ENCODE measurements around the gene FARS2. TPM values are rescaled to one million over a fixed set of nuclear protein-coding genes. Genes with fewer than 3 reads are reported as not detected.
A peak's percentile ranks its signal among the peaks of the same experiment; 100 is the strongest.
"Not testable (repeated sequence)": the region's sequence is repeated elsewhere in the genome, so short reads cannot be mapped to it uniquely, and the experiment has no call there.

FARS2 gene
- total RNA-seq, 1 donor from 2014 or later, result 23.3 TPM

DNA sequence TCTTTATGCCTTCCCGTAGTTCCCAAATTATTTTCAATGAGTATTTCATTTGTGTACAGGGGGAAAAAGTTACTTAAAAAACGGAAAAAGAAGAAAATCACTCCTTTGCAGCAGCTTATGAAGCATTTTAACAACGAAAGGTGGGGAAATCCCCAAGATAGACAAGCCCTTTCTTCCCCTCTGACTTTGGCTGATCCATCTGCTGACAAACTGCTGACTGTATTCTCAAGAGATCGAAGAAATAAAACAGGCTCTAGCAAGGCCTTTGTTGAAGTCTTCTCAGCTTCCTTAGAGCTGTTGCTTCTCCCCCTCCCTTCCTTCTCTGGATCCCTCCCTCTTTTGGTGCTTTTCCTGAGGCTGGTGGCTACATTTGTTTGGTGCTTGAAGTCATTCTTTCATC is 420.2 kb downstream of the FARS2 start:
- peaks cover 3% of the 10 kb centered on the region for H3K9me3 Mint-ChIP-seq
- H3K27me3 Mint-ChIP-seq (ENCODE audit: low read depth), result no peaks in the 10 kb centered on the region
- no peak overlapping the region for H3K27ac Mint-ChIP-seq (ENCODE audit: unreplicated experiment)
- TF ChIP-seq, protein P1, sequence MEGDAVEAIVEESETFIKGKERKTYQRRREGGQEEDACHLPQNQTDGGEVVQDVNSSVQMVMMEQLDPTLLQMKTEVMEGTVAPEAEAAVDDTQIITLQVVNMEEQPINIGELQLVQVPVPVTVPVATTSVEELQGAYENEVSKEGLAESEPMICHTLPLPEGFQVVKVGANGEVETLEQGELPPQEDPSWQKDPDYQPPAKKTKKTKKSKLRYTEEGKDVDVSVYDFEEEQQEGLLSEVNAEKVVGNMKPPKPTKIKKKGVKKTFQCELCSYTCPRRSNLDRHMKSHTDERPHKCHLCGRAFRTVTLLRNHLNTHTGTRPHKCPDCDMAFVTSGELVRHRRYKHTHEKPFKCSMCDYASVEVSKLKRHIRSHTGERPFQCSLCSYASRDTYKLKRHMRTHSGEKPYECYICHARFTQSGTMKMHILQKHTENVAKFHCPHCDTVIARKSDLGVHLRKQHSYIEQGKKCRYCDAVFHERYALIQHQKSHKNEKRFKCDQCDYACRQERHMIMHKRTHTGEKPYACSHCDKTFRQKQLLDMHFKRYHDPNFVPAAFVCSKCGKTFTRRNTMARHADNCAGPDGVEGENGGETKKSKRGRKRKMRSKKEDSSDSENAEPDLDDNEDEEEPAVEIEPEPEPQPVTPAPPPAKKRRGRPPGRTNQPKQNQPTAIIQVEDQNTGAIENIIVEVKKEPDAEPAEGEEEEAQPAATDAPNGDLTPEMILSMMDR (conservative IDR thresholded peaks at IDR 0.05), result no peak
- DNase-seq (ENCODE audit: low read depth, low spot score), result no peak
- H3K36me3 Mint-ChIP-seq (ENCODE audit: low read depth), result peaks cover 6% of the 10 kb centered on the region
- peaks cover 24% of the 10 kb centered on the region for H3K4me1 Mint-ChIP-seq
- H3K4me3 Mint-ChIP-seq, result no peak overlapping the region

DNA sequence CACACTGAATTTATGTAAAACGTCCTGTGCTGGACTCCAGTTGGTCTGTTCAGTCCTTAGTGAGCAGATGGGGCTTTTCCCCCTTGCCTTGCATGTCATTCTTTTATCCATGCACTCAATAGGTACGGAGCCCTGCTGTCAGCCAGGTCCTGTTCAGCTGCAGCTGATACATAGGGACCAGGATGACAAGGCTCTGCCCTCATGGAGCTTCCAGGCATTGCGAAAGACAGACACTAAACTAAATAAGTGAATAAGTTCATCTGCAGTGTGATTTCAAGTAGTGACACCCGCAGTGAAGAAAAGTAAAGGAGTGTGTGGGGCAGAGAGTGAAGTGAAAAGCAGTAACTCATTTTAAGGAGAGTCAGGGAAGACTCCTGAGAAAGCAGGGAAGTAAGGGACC is 421.2 kb downstream of the FARS2 start:
- TF ChIP-seq, protein P1 (conservative IDR thresholded peaks at IDR 0.05), result no peak
- Mint-ChIP-seq H3K4me1 (peaks cover 24% of the 10 kb centered on the region), H3K9me3 (peaks cover 3% of the 10 kb centered on the region), H3K27me3 (ENCODE audit: low read depth) (no peaks in the 10 kb centered on the region), H3K36me3 (ENCODE audit: low read depth) (peaks cover 6% of the 10 kb centered on the region), H3K27ac (ENCODE audit: unreplicated experiment) (peak overlapping the region; percentile 15), H3K4me3 (no peak overlapping the region)
- DNase-seq (ENCODE audit: low read depth, low spot score), result no peak

DNA sequence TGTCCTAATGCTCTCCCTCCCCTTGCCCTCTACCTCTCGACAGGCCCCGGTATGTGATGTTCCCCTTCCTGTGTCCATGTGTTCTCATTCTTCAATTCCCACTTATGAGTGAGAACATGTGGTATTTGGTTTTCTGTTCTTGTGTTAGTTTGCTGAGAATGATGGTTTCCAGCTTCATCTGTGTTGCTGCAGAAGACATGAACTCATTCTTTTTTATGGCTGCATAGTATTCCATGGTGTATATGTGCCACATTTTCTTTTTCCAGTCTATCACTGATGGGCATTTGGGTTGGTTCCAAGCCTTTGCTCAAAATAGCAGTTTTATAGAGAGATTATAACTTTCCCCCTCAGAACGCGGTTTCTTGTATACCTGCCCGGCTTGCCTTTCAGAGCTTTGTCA is 422.4 kb downstream of the FARS2 start:
- not testable (repeated sequence) for H3K27me3 Mint-ChIP-seq (ENCODE audit: low read depth); DNase-seq (ENCODE audit: low read depth, low spot score); H3K4me3 Mint-ChIP-seq; H3K27ac Mint-ChIP-seq (ENCODE audit: unreplicated experiment); H3K9me3 Mint-ChIP-seq
- H3K4me1 Mint-ChIP-seq, result peaks cover 24% of the 10 kb centered on the region
- H3K36me3 Mint-ChIP-seq (ENCODE audit: low read depth), result peaks cover 10% of the 10 kb centered on the region

DNA sequence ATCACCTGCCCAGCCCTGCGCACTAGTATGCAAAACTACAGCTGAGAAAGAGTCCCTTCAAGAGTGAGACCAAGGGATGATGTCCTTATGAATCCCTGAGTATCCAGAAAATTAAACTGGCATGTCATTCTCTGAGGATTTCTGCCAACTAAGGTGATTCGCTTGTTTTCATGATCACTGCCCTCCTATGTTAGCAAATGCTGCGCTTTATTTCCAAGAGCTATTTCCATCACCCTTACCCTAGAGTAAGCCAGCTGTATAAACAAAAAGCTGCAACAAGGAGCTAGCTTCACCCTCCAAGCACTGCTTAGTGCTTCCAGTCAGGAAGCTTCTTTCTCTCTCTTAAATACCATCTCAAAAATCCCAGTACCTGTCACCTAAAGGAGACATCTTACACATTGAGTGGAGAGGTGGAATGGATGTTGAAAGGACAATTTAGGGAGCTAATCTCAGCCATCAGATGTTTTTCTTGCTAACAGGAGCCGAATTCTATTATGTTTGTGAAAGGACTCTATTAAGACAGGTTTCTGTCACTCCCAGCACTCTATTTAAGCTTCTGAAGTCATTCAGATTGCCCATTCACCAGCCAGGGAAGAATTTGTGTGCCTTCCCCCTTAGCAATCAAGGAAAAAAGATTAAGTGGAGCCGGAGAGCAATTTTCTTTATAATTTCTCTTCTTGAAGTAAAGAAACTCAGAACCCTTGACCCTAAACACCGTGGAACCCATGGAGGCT is 423.2 kb downstream of the FARS2 start:
- no peak for DNase-seq (ENCODE audit: low read depth, low spot score)
- TF ChIP-seq, protein P1 (conservative IDR thresholded peaks at IDR 0.05), result no peak
- H3K36me3 Mint-ChIP-seq (ENCODE audit: low read depth), result peaks cover 10% of the 10 kb centered on the region
- no peaks in the 10 kb centered on the region for H3K27me3 Mint-ChIP-seq (ENCODE audit: low read depth)
- H3K4me3 Mint-ChIP-seq, result no peak overlapping the region
- no peak overlapping the region for H3K27ac Mint-ChIP-seq (ENCODE audit: unreplicated experiment)
- peaks cover 20% of the 10 kb centered on the region for H3K4me1 Mint-ChIP-seq
- H3K9me3 Mint-ChIP-seq, result peaks cover 3% of the 10 kb centered on the region

DNA sequence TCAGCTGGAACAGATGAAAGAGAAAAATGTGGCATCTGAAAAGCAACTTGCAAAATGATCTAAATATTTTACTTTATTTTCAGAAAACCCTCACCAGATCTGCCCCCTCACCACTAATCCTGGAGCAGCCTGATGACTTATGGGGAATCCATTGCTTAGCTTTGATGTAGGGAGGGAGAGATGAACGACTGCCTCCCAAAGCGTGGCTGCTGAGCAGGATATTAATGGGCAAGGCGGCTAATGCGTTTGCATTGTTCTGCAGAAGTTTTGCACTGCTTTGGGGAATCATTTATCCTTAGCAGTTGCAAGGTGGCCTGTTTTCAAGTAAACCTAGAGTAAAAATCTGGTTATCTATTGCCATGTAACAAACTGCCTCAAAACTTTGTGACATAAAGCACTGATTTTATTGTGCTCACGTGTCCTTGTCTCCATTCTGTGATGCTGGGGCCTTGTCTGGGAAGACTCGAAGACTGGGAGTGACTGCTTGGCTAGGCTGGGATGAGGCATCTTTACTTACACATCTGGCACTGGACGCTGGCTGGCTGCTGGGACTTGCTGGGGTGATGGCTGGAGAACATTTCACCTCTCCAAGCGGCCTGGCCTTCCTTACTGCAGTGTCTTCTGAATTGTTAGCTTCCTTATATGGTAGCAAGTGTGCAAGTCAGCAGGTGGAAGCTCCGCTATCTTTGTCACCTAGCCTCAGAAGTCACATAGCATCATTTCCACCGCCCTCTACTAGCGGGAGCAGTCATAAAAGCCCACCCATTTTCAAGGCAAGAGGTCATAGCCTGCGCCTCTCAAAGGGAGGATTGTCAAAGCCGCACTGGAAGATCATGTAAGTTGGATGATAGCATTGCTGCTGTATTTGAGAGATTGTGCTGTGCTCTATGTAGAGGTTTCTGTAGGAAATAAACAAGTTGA is 432.2 kb downstream of the FARS2 start:
- no peak for DNase-seq (ENCODE audit: low read depth, low spot score)
- Mint-ChIP-seq H3K27ac (ENCODE audit: unreplicated experiment) (no peak overlapping the region), H3K27me3 (ENCODE audit: low read depth) (no peaks in the 10 kb centered on the region), H3K36me3 (ENCODE audit: low read depth) (peaks cover 17% of the 10 kb centered on the region), H3K4me1 (no peaks in the 10 kb centered on the region), H3K4me3 (peak overlapping the region; percentile 18), H3K9me3 (no peaks in the 10 kb centered on the region)
- TF ChIP-seq, protein P1 (conservative IDR thresholded peaks at IDR 0.05), result no peak

Data from neural crest cell (in vitro differentiated cells).